ENCODE results near the gene CPAMD8.

Gene CPAMD8

DNA sequence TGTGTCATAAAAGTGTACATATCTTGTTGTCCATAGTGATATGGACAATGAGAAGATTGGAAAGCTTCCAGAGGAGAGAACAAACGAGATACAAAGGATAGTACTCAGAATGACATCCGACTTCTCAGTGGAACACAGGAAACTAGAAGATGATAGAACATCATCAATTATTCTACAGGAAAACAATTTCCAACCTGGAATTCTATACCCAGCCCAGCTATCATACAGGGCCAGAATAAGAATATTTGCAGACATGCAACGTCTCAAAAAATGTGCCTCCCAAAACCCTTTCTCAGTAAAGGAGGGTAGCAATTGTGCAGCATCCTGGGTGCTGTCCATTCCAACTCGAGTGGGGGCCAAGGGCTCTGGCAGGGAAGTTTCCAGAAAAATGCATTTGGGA, 113.8 kb downstream of the CPAMD8 start:
- no peak for DNase-seq

- no peak for DNase-seq
These were observed 115.6 kb downstream of the CPAMD8 start for GRCh38 chr19:16911046-16911445.

DNA sequence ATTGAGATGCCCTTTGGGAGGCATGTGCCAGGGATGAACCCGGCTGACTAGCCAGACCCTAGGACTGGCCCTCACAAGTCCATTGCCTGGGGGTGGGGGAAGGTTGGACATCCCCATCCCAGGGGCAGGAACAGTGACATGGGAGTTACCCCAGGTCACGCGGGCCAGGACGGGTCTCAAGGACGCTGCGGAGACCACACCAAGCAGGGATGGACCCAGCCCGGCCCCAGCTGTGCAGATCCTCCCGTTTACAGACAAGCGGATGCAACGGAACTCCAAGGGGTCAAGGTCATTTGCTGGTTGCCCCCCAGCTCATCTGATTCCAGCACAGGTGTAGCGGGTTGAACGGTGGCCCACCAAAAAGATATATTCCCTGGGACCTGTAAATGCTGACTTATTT, 117.9 kb downstream of the CPAMD8 start:
- no peak for DNase-seq

GRCh38 chr19:16904599-16904998, 122.0 kb downstream of the CPAMD8 start:
- no peak for DNase-seq

- no peak for DNase-seq
These were observed 123.3 kb downstream of the CPAMD8 start for GRCh38 chr19:16903347-16903746.

- no peak for DNase-seq
These were observed 124.1 kb downstream of the CPAMD8 start for GRCh38 chr19:16902545-16902944.

DNA sequence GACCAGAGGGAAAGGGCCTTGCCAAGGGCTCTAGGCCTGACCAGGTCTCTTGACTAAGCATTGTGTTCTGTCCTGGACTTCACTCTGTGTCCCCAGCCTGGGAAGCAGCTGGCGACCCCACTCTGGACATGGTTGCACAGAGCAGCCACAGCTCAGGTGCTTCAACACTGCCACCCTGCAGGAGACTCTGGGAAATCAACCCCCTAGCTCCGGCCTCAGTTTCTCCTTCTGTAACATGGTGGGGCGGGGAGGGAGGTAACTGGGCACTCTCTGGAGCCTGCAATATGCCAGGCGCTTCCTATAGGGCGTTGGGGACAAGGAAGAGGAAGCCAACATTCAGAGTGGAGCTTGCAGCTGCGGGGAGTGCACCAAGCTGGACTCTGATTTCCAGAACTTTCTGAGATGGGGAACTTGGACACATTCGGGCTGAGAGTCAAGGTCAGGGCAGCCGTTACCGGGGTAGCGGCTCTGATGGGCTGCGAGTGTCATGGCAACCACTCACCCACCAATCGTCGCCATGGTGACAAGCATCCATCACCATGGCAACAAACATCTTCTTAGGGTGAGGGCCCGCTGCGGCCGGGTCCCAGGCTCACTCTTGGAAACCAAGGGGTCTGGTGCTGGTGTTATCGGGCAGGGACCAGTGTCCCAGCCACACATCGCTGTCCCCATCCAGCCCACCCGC, 125.0 kb downstream of the CPAMD8 start:
- DNase-seq, result no peak

DNA sequence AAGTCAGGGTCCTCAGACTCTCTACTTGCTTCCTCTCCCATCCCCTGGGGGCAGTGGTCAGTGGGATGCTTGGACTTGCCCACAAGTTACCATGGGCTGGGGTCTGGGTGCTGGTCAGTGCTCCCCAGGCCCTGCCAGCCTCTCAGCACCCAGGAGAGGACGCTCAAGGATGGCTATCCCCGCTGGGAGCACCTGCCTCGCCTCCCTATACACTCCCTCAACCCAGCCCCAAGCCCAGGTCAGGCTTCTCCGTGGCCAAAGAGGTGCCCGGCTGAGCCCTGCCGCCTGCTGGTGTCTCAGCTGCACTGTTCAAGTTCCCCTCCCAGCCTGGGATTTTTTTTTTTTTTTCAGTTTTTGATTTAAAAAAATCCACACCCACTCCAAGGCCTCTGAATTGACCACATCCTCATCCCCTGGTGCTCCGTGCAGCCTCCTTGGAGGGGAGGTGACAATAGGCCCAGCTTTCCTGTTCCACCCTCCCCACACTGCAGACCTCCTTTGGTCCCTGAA, 127.0 kb downstream of the CPAMD8 start:
- DNase-seq, result no peak

DNA sequence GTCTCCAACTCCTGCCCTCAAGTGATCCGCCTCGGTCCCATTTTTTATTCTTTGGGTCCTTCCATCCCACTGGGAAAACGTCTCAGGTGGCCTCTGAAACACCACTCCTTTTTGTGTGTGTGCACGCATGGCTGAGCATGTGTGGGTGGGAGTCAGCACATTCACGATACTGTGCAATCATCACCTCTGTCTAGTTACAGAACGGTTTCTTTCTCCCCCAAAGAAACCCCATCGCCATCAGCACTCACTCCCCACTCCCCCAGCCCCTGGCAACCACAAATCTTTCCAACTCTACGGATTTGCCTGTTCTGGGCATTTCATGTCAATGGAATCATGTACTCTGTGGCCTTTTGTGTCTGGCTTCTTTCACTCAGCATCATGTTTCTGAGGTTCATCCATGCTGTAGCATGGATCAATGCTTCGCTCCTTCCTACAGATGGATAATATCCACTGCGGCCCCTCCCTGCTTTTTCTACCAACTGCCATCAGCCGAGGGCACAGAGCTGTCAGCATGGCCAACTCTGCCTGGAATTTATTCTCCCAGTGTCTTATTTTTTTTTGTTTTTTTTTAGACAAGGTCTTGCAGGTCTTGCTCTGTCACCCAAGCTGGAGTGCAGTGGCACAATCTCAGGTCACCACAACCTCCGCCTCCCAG, 128.1 kb downstream of the CPAMD8 start:
- no peak for DNase-seq

DNA sequence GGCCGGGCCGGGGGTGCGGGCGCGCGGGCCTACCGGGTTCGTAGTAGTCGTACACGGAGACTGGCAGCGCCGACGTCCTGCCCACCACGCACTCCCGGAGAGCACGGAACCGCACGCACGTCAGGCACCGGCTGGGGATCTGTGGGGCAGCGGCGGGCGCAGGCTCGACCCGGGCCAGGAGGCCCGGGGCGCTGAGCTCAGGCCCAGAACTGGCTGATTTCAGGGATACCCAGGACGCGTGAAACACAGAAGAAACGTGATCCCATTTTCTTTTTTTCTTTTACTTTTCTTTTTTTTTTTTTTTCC, 128.8 kb downstream of the CPAMD8 start:
- no peak for DNase-seq

GRCh38 chr19:16897029-16897855, 129.4 kb downstream of the CPAMD8 start:
- no peak for DNase-seq

- no peak for DNase-seq
These were observed 130.2 kb downstream of the CPAMD8 start for GRCh38 chr19:16896146-16897028.

DNA sequence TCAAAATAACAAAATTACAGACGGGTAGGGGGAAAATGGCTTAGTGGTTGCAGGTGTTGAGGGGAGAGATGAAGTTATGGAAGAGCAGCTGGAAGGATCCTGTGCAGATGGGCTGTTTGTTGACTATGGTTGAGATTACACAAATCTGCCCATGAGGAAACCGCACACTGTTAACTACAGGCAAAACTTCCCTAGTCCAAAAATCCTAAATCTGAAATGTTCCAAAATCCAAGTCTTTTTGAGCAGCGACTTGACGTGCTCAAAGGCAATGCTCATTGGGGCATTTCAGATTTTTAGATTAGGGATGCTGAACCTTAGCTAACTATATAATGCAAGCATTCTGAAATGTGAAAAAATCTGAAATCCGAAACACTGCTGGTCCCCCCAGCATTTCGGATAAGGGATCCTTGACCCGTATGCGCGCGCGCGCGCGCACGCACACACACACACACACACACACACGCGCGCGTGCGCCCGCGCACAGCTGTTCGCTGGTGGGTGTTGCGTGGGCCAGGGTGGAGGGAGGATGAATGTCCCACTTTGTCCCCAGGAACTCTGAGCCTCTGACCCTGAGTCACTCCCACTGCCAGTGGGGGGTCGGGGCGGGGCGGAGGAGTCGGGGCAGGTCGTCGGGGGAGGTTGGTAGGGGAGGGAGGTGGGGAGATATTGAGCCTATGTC, 131.0 kb downstream of the CPAMD8 start:
- DNase-seq, result no peak

DNA sequence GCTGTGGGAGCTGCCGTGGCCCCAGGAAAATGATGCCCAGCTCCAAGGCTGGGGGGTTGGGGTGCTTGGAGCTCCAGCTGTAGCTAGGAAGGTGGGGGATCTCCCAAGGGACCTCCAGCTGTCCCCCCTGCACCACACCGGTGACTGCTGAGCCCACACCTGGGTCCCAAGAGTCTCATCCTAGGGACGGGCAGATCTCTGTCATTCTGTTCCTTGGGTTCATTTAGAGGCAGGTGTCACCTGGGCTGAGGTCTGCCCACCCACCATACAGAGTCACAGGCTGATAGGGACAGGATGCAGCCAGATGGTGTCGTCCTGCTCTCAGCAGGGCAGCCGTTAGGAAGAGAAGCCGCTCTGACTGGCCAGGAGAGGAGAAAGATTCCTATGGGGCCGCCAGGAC, 132.5 kb downstream of the CPAMD8 start:
- DNase-seq, result no peak

GRCh38 chr19:16893686-16893989, 133.0 kb downstream of the CPAMD8 start:
- no peak for DNase-seq

DNA sequence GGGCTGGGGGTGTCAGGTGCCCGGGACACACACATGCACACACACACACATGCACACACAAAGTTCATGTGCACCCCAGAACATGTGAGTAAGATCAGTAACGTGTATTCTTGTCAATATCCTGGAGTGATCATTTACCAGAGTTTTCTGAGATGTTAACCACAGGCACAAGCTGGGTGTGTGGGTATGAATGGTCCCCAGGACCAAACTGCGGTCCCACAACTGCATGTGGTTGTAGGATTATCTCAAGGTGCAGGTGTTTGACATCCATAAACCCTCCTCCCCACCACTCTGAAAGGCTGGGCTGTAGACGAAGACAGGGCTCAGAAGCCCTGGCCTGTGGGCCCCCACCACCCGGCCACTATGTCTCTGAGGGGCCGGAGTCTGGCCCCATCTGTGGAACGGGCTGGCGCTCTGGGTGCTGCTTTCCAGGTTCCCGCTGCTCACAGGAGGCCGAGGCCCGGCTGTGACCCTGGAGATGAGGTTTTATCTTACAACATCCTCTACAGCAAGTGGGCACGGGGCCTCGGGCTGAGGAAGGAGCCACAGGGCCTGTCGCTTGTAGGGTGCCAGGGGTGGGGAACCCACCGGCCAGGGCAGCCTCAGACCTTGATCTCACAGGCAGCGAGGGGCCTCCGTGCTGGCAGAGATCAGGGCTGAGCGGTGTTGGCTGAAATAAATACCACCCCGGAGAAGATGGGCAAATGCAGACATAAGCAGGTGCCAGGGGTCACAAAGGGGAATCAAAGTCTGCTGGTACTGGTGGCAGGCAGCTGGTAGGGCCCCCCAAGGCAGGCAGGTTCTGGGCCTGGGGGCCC, 133.5 kb downstream of the CPAMD8 start:
- DNase-seq, result no peak

GRCh38 chr19:16892436-16892835, 134.2 kb downstream of the CPAMD8 start:
- DNase-seq, result no peak

DNA sequence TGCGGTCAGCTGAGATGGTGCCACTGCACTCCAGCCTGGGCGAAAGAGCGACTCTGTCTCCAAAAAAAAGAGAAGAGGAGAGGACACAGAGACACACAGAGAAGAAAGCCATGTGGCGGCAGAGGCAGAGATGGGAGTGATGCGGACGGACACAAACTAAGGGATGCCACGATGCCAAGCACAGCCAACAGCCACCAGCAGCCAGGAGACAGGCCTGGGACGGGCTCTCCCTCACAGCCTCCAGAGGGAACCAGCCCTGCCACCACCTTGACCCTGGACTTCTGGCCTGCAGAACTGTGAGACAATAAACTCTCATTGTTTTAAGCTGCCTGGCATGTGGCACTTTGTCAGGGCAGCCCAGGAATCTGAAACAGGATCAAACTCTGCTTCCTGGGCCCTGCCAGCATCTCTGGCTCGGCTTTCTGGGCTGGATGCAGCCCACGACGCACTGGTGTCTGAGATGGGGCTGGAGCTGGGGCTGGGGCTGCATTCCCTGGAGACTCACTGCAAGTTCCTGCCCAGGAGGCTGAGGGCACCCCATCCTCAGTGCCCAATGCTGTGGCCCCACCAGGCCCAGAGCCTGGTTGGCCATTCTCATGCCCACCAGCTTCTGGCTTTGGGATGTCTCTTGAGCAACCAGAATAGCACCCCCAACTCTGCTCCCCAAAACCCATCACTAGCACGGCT, 134.8 kb downstream of the CPAMD8 start:
- no peak for DNase-seq

- DNase-seq, result no peak
These were observed 136.0 kb downstream of the CPAMD8 start for GRCh38 chr19:16890461-16891184.

DNA sequence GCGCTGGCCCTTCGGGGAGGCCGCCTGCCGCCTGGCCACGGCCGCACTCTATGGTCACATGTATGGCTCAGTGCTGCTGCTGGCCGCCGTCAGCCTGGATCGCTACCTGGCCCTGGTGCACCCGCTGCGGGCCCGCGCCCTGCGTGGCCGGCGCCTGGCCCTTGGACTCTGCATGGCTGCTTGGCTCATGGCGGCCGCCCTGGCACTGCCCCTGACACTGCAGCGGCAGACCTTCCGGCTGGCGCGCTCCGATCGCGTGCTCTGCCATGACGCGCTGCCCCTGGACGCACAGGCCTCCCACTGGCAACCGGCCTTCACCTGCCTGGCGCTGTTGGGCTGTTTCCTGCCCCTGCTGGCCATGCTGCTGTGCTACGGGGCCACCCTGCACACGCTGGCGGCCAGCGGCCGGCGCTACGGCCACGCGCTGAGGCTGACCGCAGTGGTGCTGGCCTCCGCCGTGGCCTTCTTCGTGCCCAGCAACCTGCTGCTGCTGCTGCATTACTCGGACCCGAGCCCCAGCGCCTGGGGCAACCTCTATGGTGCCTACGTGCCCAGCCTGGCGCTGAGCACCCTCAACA, 136.6 kb downstream of the CPAMD8 start:
- no peak for DNase-seq
